H1 (cell line): ENCODE measurements around the gene TNFRSF11A. TPM values are rescaled to one million over a fixed set of nuclear protein-coding genes. Genes with fewer than 3 reads are reported as not detected.

ENCODE experiments used
- CTCF ChIA-PET: fragments of 300-600 bp; sonication (Branson Sonifier 250); formaldehyde crosslinking; loops from one replicate; lab custom pipeline; 2021; ENCODE audit not compliant: partially characterized antibody; lab: Charles Lee
- POLR2A ChIA-PET: fragments of 300-600 bp; sonication (Branson Sonifier 250); formaldehyde crosslinking; loops from one replicate; lab custom pipeline; 2021; ENCODE audit warnings: inconsistent platforms; ENCODE audit not compliant: partially characterized antibody; lab: Charles Lee
- DNase-seq, 2 experiments: peaks; one replicate each; pipeline versions ENCODE4 v3.0.0 to v3.0.0-alpha.2; 2010 to 2022; ENCODE audit warnings: low spot score in 2 of 2, low read depth in 1 of 2, mixed read lengths in 1 of 2
- FAIRE-seq: peaks from 2 replicates; lab custom pipeline; 2011; peaks lifted over from hg19 to GRCh38; lab: Jason Lieb, UNC
- H2AFZ ChIP-seq: 2 replicates; pipeline ENCODE4 v1.8.1; 2012; ENCODE audit warnings: low read length, inconsistent platforms
- H2AK5ac ChIP-seq: 2 replicates; pipeline ENCODE4 v1.6.1; 2013; ENCODE audit warnings: low read depth, low read length
- H2BK120ac ChIP-seq: replicated peaks from 2 replicates; pipeline ENCODE3; 2013; ENCODE audit warnings: low read depth, low read length, inconsistent platforms
- H2BK12ac ChIP-seq: 2 replicates; pipeline ENCODE4 v1.6.1; 2013; ENCODE audit warnings: low read depth, low read length
- H2BK15ac ChIP-seq: 2 replicates; pipeline ENCODE4 v1.6.1; 2013; ENCODE audit warnings: low read length
- H2BK20ac ChIP-seq: 2 replicates; pipeline ENCODE4 v1.6.1; 2013; ENCODE audit warnings: low read length
- H2BK5ac ChIP-seq: 2 replicates; pipeline ENCODE4 v1.6.1; 2013; ENCODE audit warnings: low read depth, low read length
- H3K14ac ChIP-seq: 2 replicates; pipeline ENCODE4 v1.6.1; 2013; ENCODE audit warnings: inconsistent platforms; ENCODE audit not compliant: insufficient read length
- H3K18ac ChIP-seq: 2 replicates; pipeline ENCODE4 v1.6.1; 2013; ENCODE audit warnings: low read length; ENCODE audit errors: extremely low read depth
- H3K23ac ChIP-seq: 2 replicates; pipeline ENCODE4 v1.6.1; 2013; ENCODE audit warnings: inconsistent platforms; ENCODE audit not compliant: insufficient read length
- H3K23me2 ChIP-seq: 2 replicates; pipeline ENCODE4 v1.6.1; 2013; ENCODE audit warnings: low read depth, low read length
- H3K27ac ChIP-seq: 2 replicates; pipeline ENCODE4 v1.6.1; 2011; ENCODE audit warnings: low read depth, low read length, inconsistent platforms
- H3K27me3 ChIP-seq, 4 experiments: replicated peaks in 1 of 4; 1 replicate in 1 of 4; 2 replicates in 3 of 4; pipeline versions ENCODE4 v1.6.1 to v1.8.1; 2011 to 2013; ENCODE audit warnings: low read length in 3 of 4, mild to moderate bottlenecking in 3 of 4, inconsistent platforms in 2 of 4, mixed read lengths in 2 of 4, moderate library complexity in 1 of 4; ENCODE audit not compliant: control insufficient read depth in 3 of 4, insufficient read depth in 3 of 4; ENCODE audit errors: extremely low read depth in 1 of 4
- H3K36me3 ChIP-seq, 4 experiments: 2 replicates each; pipeline versions ENCODE4 v1.6.1 to v1.8.1; 2011 to 2013; ENCODE audit warnings: mild to moderate bottlenecking in 4 of 4, low read length in 3 of 4, moderate library complexity in 2 of 4, control low read depth in 1 of 4, inconsistent platforms in 1 of 4; ENCODE audit not compliant: insufficient read depth in 4 of 4, control insufficient read depth in 2 of 4
- H3K4ac ChIP-seq: replicated peaks from 2 replicates; pipeline ENCODE3; 2013; ENCODE audit warnings: low read length, low read depth, mixed read lengths, inconsistent platforms; ENCODE audit not compliant: insufficient read length
- H3K4me1 ChIP-seq, 4 experiments: replicated peaks in 1 of 4; 1 replicate in 1 of 4; 2 replicates in 3 of 4; pipeline versions ENCODE4 v1.6.1 to v1.8.1; 2011 to 2013; ENCODE audit warnings: low read length in 3 of 4, inconsistent platforms in 2 of 4, mixed read lengths in 1 of 4; ENCODE audit not compliant: insufficient read depth in 4 of 4, control insufficient read depth in 3 of 4
- H3K4me2 ChIP-seq, 2 experiments: 2 replicates each; pipeline versions ENCODE4 v1.6.1 to v1.8.1; 2011 to 2013; ENCODE audit warnings: low read depth in 2 of 2, low read length in 2 of 2, control low read depth in 1 of 2, inconsistent platforms in 1 of 2, mild to moderate bottlenecking in 1 of 2; ENCODE audit not compliant: insufficient read depth in 1 of 2
- H3K4me3 ChIP-seq, 4 experiments: fragments of 200-600, 300-600 bp in 1 of 4; sonication (generic), shearing (Covaris generic), sonication (Bioruptor Twin) in 1 of 4; 2 replicates each; pipeline versions ENCODE4 v1.5.1 to v1.8.1; 2011 to 2016; ENCODE audit warnings: low read length in 4 of 4, low read depth in 3 of 4, control low read depth in 2 of 4, inconsistent platforms in 2 of 4, mild to moderate bottlenecking in 2 of 4, mixed read lengths in 1 of 4, moderate library complexity in 1 of 4; ENCODE audit not compliant: insufficient read depth in 2 of 4; ENCODE audit errors: extremely low read depth in 1 of 4
- H3K56ac ChIP-seq: replicated peaks from 2 replicates; pipeline ENCODE3; 2013; ENCODE audit warnings: low read depth, mild to moderate bottlenecking, mixed read lengths, low read length, inconsistent platforms; ENCODE audit not compliant: insufficient read length
- H3K79me1 ChIP-seq: 2 replicates; pipeline ENCODE4 v1.6.1; 2013; ENCODE audit warnings: low read depth, low read length, control low read depth
- H3K79me2 ChIP-seq, 2 experiments: 2 replicates each; pipeline versions ENCODE4 v1.6.1 to v1.8.1; 2012 to 2013; ENCODE audit warnings: low read length in 2 of 2, mild to moderate bottlenecking in 2 of 2, inconsistent platforms in 1 of 2; ENCODE audit not compliant: insufficient read depth in 2 of 2, control insufficient read depth in 1 of 2
- H3K9ac ChIP-seq, 4 experiments: replicated peaks in 1 of 4; 1 replicate in 1 of 4; 2 replicates in 3 of 4; pipeline versions ENCODE4 v1.6.1 to v1.8.1; 2011 to 2013; ENCODE audit warnings: low read depth in 3 of 4, low read length in 3 of 4, control low read depth in 2 of 4, mild to moderate bottlenecking in 2 of 4, moderate library complexity in 2 of 4, inconsistent platforms in 1 of 4; ENCODE audit errors: extremely low read depth in 1 of 4
- H3K9me3 ChIP-seq, 2 experiments: 2 replicates each; pipeline versions ENCODE4 v1.6.1 to v1.8.1; 2012 to 2013; ENCODE audit warnings: mild to moderate bottlenecking in 2 of 2, moderate library complexity in 2 of 2, control low read depth in 1 of 2, inconsistent platforms in 1 of 2, low read depth in 1 of 2, low read length in 1 of 2, mixed read lengths in 1 of 2; ENCODE audit not compliant: insufficient read depth in 2 of 2
- H4K20me1 ChIP-seq, 2 experiments: replicated peaks in 1 of 2; 2 replicates each; pipeline versions ENCODE3 to v1.8.1; 2011 to 2013; ENCODE audit warnings: inconsistent platforms in 2 of 2, low read length in 2 of 2, mild to moderate bottlenecking in 1 of 2; ENCODE audit not compliant: insufficient read depth in 2 of 2, control insufficient read depth in 1 of 2
- H4K5ac ChIP-seq: 2 replicates; pipeline ENCODE4 v1.6.1; 2013; ENCODE audit warnings: low read length, low read depth, mixed read lengths, inconsistent platforms; ENCODE audit not compliant: insufficient read length
- H4K8ac ChIP-seq: 2 replicates; pipeline ENCODE4 v1.8.0; 2013; ENCODE audit warnings: mild to moderate bottlenecking, moderate library complexity, low read length, inconsistent platforms; ENCODE audit not compliant: insufficient read depth; ENCODE audit errors: extremely low read depth
- H4K91ac ChIP-seq: replicated peaks from 2 replicates; pipeline ENCODE3; 2013; ENCODE audit warnings: low read length, mixed read lengths, inconsistent platforms; ENCODE audit not compliant: insufficient read length
- BCL11A ChIP-seq, 2 experiments: IDR thresholded peaks; one replicate each; pipeline ENCODE4 v1.6.1; 2011; ENCODE audit warnings: low read depth in 2 of 2, low read length in 2 of 2, mild to moderate bottlenecking in 2 of 2
- GTF2F1 ChIP-seq: IDR thresholded peaks from 2 replicates; pipeline ENCODE4 v1.6.1; 2012; ENCODE audit warnings: low read depth, low read length, improper control_type of control experiment, borderline replicate concordance
- JUN ChIP-seq: IDR thresholded peaks from 2 replicates; pipeline ENCODE4 v1.6.1; 2011; ENCODE audit warnings: low read depth, mild to moderate bottlenecking, improper control_type of control experiment, low read length
- JUND ChIP-seq: IDR thresholded peaks from 2 replicates; pipeline ENCODE4 v1.6.1; 2011; ENCODE audit warnings: mild to moderate bottlenecking, improper control_type of control experiment, low read length
- MAFK ChIP-seq: IDR thresholded peaks from 2 replicates; pipeline ENCODE4 v1.6.1; 2012; ENCODE audit warnings: low read depth, mild to moderate bottlenecking, improper control_type of control experiment, low read length
- RAD21 ChIP-seq, 2 experiments: IDR thresholded peaks in 1 of 2; conservative IDR thresholded peaks in 1 of 2; 2 replicates each; pipeline ENCODE4 v1.6.1; 2011; ENCODE audit warnings: low read depth in 2 of 2, low read length in 2 of 2, improper control_type of control experiment in 1 of 2, inconsistent platforms in 1 of 2, mild to moderate bottlenecking in 1 of 2, moderate library complexity in 1 of 2
- SIRT6 ChIP-seq: IDR thresholded peaks from one replicate; pipeline ENCODE4 v1.7.1; 2012; ENCODE audit warnings: low read length, inconsistent platforms
- SP1 ChIP-seq: IDR thresholded peaks from 2 replicates; pipeline ENCODE4 v1.6.1; 2011; ENCODE audit warnings: low read depth, low read length
- SRF ChIP-seq: IDR thresholded peaks from 2 replicates; pipeline ENCODE4 v1.6.1; 2011; ENCODE audit warnings: mild to moderate bottlenecking, low read depth, low read length, moderate library complexity
- WGBS, 2 experiments: shearing (Covaris generic) in 1 of 2; methylation state at CpG; one replicate each; pipeline versions ENCODE4 v1.1.6 to v1.1.7; 2013 to 2015; ENCODE audit warnings: low lambda C conversion rate in 2 of 2, mixed read lengths in 2 of 2, inconsistent platforms in 1 of 2, low coverage in 1 of 2, missing lambda C conversion rate in 1 of 2; ENCODE audit not compliant: insufficient replicate concordance in 2 of 2, insufficient coverage in 1 of 2, insufficient read length in 1 of 2; ENCODE audit errors: extremely low coverage in 1 of 2, missing lambda C conversion rate in 1 of 2; 5-methylcytosine and 5-hydroxymethylcytosine counted together
- polyA plus RNA-seq, 7 experiments: library from polyadenylated mRNA; depleted of rRNA in 3 of 7; stranded (reverse) in 5 of 7; unstranded in 2 of 7; fragments of >200 nt in 5 of 7; fragments of 200-250 nt in 2 of 7; gene quantifications; 1 replicate in 5 of 7; 2 replicates in 1 of 7; 4 replicates in 1 of 7; pipeline versions ENCODE4 v1.2.1 to v1.2.3, GENCODE V29; 2011 to 2013; ENCODE audit warnings: missing spikeins in 2 of 7, mixed read lengths in 2 of 7
- total RNA-seq: library from RNA; stranded (reverse); fragmentation: NEBNext Ultra II Directional; extraction: Animal tissue kit (Norgen Biotek cat#: 25700); gene quantifications from 2 replicates; pipeline ENCODE4 v1.2.1, GENCODE V29; 2021

TNFRSF11A gene
- total and polyA plus RNA-seq, 2 of the 8 experiments (the other 6 are each of a cell fraction or from before 2014, with no cell fraction given): 8.7 to 10.6 TPM

GRCh38 chr18:62389761-62390481, 64.8 kb downstream of the TNFRSF11A start:
- Histone ChIP-seq H3K9ac (no peak overlapping the region), H3K4ac (no peak overlapping the region)

More at GRCh38 chr18:62389761-62390481, 64.8 kb downstream of the TNFRSF11A start:
- Histone ChIP-seq H2AK5ac (no peak overlapping the region), H3K4me2 (no peak overlapping the region), H3K9me3 (peaks cover 0 to 7% of the 10 kb centered on the region in 2 experiments; a peak in 1 of 4 replicates), H3K23ac (no peak overlapping the region), H3K27me3 (no peaks in the 10 kb centered on the region), H3K4me1 (peaks cover 0 to 10% (median 4%) of the 10 kb centered on the region in 4 experiments; a peak in 5 of 7 replicates), H4K20me1 (no peaks in the 10 kb centered on the region), H2BK20ac (no peak overlapping the region), H2BK120ac (no peak overlapping the region), H4K5ac (no peak overlapping the region), H2BK12ac (no peak overlapping the region; the same call in 1 of the 2 replicates), H2BK15ac (no peak overlapping the region), H3K27ac (no peak overlapping the region), H3K79me1 (no peaks in the 10 kb centered on the region), H4K91ac (no peak overlapping the region), H2BK5ac (no peak overlapping the region), H3K14ac (no peak overlapping the region), H4K8ac (no peak overlapping the region), H3K4me3 (no peak overlapping the region), H3K79me2 (no peaks in the 10 kb centered on the region), H2AFZ (no peak overlapping the region), H3K23me2 (no peaks in the 10 kb centered on the region), H3K18ac (no peak overlapping the region), H3K56ac (no peak overlapping the region)
- CTCF ChIA-PET: interaction anchor here (1.5 to 6.5 kb wide), 2 partner anchors 11 to 35 kb away, joined by 5 to 36 read pairs; no protein-coding TSS in a partner anchor
- DNase-seq: no peak
- POLR2A ChIA-PET: interaction anchor here (1.0 kb wide), 1 partner anchor 10 kb away, joined by 4 read pairs; no protein-coding TSS in a partner anchor
- 94% methylated on average over 11 of the region's 11 CpGs; no CpG with 5 or more reads in 1 of the 2 experiments for WGBS, 2 experiments
- no peak for TF ChIP-seq SIRT6
- TF ChIP-seq GTF2F1: no peak
- TF ChIP-seq JUN: no peak
- no peak for TF ChIP-seq JUND
- no peak for TF ChIP-seq SP1
- no peak for TF ChIP-seq MAFK
- no peak for TF ChIP-seq BCL11A (IDR thresholded peaks at IDR 0.05; ENCODE audit: low read depth in 2 of 2, low read length in 2 of 2)
- no peak for TF ChIP-seq RAD21 (IDR thresholded peaks at IDR 0.05 in 1 of 2, conservative IDR thresholded peaks at IDR 0.05 in 1 of 2; ENCODE audit: low read depth in 2 of 2, low read length in 2 of 2)
- TF ChIP-seq SRF: no peak
- TF ChIP-seq, all 59 proteins: peak for 0
- peaks cover 0 to 2% (median 0%) of the 10 kb centered on the region in 4 experiments; a peak in 1 of 8 replicates for H3K36me3 ChIP-seq
- no peak for FAIRE-seq
